H9 (cell line): ENCODE measurements around the gene EFTUD2. TPM values are rescaled to one million over a fixed set of nuclear protein-coding genes. Genes with fewer than 3 reads are reported as not detected.
A peak's percentile ranks its signal among the peaks of the same experiment; 100 is the strongest.
"Not testable (repeated sequence)": the region's sequence is repeated elsewhere in the genome, so short reads cannot be mapped to it uniquely, and the experiment has no call there.

Experiments
- DNase-seq: peaks from one replicate; pipeline ENCODE4 v3.0.0-alpha.2; 2017
- H2AFZ ChIP-seq: one replicate; pipeline ENCODE4 v1.6.1; 2013; ENCODE audit warnings: mild to moderate bottlenecking, low read length, control low read depth, moderate library complexity
- H2AK5ac ChIP-seq: 2 replicates; pipeline ENCODE4 v1.6.1; 2013; ENCODE audit warnings: low read length, control low read depth, mixed read lengths; ENCODE audit not compliant: insufficient read length
- H2BK120ac ChIP-seq: one replicate; pipeline ENCODE4 v1.6.1; 2013; ENCODE audit warnings: low read depth, mild to moderate bottlenecking, low read length, control low read depth, inconsistent platforms; ENCODE audit not compliant: poor library complexity, severe bottlenecking
- H2BK12ac ChIP-seq: 2 replicates; pipeline ENCODE4 v1.6.1; 2013; ENCODE audit warnings: low read length, control low read depth, mixed read lengths, low read depth; ENCODE audit not compliant: insufficient read length
- H2BK15ac ChIP-seq: 2 replicates; pipeline ENCODE4 v1.6.1; 2013; ENCODE audit warnings: low read depth, low read length, control low read depth
- H2BK20ac ChIP-seq: one replicate; pipeline ENCODE4 v1.6.1; 2013; ENCODE audit warnings: low read depth, mild to moderate bottlenecking, low read length, control low read depth, inconsistent platforms; ENCODE audit not compliant: poor library complexity, severe bottlenecking
- H2BK5ac ChIP-seq: 2 replicates; pipeline ENCODE4 v1.6.1; 2013; ENCODE audit warnings: low read length, control low read depth, mixed read lengths; ENCODE audit not compliant: insufficient read length
- H3K14ac ChIP-seq: 2 replicates; pipeline ENCODE4 v1.6.1; 2013; ENCODE audit warnings: low read length, control low read depth; ENCODE audit not compliant: insufficient read depth
- H3K18ac ChIP-seq: 2 replicates; pipeline ENCODE4 v1.6.1; 2013; ENCODE audit warnings: low read depth, mild to moderate bottlenecking, mixed read lengths, low read length, control low read depth; ENCODE audit not compliant: insufficient read length
- H3K23ac ChIP-seq: 2 replicates; pipeline ENCODE4 v1.6.1; 2013; ENCODE audit warnings: low read length, control low read depth, mixed read lengths, low read depth; ENCODE audit not compliant: insufficient read length
- H3K23me2 ChIP-seq: 2 replicates; pipeline ENCODE4 v1.6.1; 2013; ENCODE audit warnings: low read depth, mild to moderate bottlenecking, mixed read lengths, low read length, control low read depth; ENCODE audit not compliant: insufficient read length, poor library complexity, severe bottlenecking
- H3K27ac ChIP-seq: 2 replicates; pipeline ENCODE4 v1.5.1; 2013; ENCODE audit warnings: low read length, control low read depth, mixed read lengths, low read depth; ENCODE audit not compliant: insufficient read length
- H3K27me3 ChIP-seq: 2 replicates; pipeline ENCODE4 v1.6.1; 2013; ENCODE audit warnings: low read length, control low read depth, inconsistent platforms; ENCODE audit not compliant: insufficient read depth
- H3K4ac ChIP-seq: 2 replicates; pipeline ENCODE4 v1.6.1; 2013; ENCODE audit warnings: low read depth, mild to moderate bottlenecking, control low read depth, inconsistent platforms, low read length, moderate library complexity
- H3K4me1 ChIP-seq: 2 replicates; pipeline ENCODE4 v1.6.1; 2013; ENCODE audit warnings: low read length, control low read depth, inconsistent platforms; ENCODE audit not compliant: insufficient read depth
- H3K4me2 ChIP-seq: 2 replicates; pipeline ENCODE4 v1.6.1; 2013; ENCODE audit warnings: low read length, control low read depth, mixed read lengths; ENCODE audit not compliant: insufficient read length, insufficient read depth
- H3K56ac ChIP-seq: 2 replicates; pipeline ENCODE4 v1.6.1; 2013; ENCODE audit warnings: low read depth, mild to moderate bottlenecking, mixed read lengths, low read length, control low read depth; ENCODE audit not compliant: insufficient read length
- H3K79me1 ChIP-seq: 2 replicates; pipeline ENCODE4 v1.6.1; 2013; ENCODE audit warnings: low read depth, mild to moderate bottlenecking, moderate library complexity, low read length, control low read depth, inconsistent platforms; ENCODE audit not compliant: insufficient read depth, poor library complexity, severe bottlenecking
- H3K79me2 ChIP-seq: 2 replicates; pipeline ENCODE4 v1.6.1; 2013; ENCODE audit warnings: low read length, control low read depth, inconsistent platforms; ENCODE audit not compliant: insufficient read depth
- H3K9ac ChIP-seq: 2 replicates; pipeline ENCODE4 v1.6.1; 2013; ENCODE audit warnings: low read length, control low read depth, mixed read lengths; ENCODE audit not compliant: insufficient read length; ENCODE audit errors: extremely low read depth
- H3K9me3 ChIP-seq: one replicate; pipeline ENCODE4 v1.6.1; 2013; ENCODE audit warnings: low read depth, low read length, inconsistent platforms; ENCODE audit not compliant: control insufficient read depth
- H3T11ph ChIP-seq: one replicate; pipeline ENCODE4 v1.6.1; 2013; ENCODE audit warnings: mild to moderate bottlenecking, low read length, control low read depth, inconsistent platforms
- H4K20me1 ChIP-seq: one replicate; pipeline ENCODE4 v1.6.1; 2013; ENCODE audit not compliant: control insufficient read depth, insufficient read length, insufficient read depth
- H4K5ac ChIP-seq: 2 replicates; pipeline ENCODE4 v1.6.1; 2013; ENCODE audit warnings: low read depth, mild to moderate bottlenecking, mixed read lengths, low read length, control low read depth; ENCODE audit not compliant: insufficient read length
- H4K8ac ChIP-seq: replicated peaks from 2 replicates; pipeline ENCODE4 v1.6.1; 2013; ENCODE audit warnings: low read length, control low read depth, mixed read lengths, low read depth; ENCODE audit not compliant: insufficient read length
- H4K91ac ChIP-seq: 2 replicates; pipeline ENCODE4 v1.6.1; 2013; ENCODE audit warnings: low read depth, mild to moderate bottlenecking, moderate library complexity, mixed read lengths, low read length, control low read depth; ENCODE audit not compliant: insufficient read length
- H3K27ac Mint-ChIP-seq, 3 experiments: 2 replicates in 2 of 3; 3 replicates in 1 of 3; pipeline ENCODE4 v1.8.0; 2020 to 2021; ENCODE audit warnings: mixed read lengths in 3 of 3, mild to moderate bottlenecking in 1 of 3, moderate library complexity in 1 of 3
- H3K27me3 Mint-ChIP-seq: 2 replicates; pipeline ENCODE4 v1.8.0; 2021; ENCODE audit warnings: low read depth, mild to moderate bottlenecking, moderate library complexity, mixed read lengths
- H3K36me3 Mint-ChIP-seq, 3 experiments: 2 replicates in 2 of 3; 3 replicates in 1 of 3; pipeline ENCODE4 v1.8.0; 2020 to 2021; ENCODE audit warnings: low read depth in 3 of 3, mixed read lengths in 3 of 3; ENCODE audit not compliant: insufficient read depth in 1 of 3
- H3K4me1 Mint-ChIP-seq, 2 experiments: 2 replicates each; pipeline ENCODE4 v1.8.0; 2020; ENCODE audit warnings: mixed read lengths in 2 of 2
- H3K4me3 Mint-ChIP-seq, 2 experiments: 2 replicates in 1 of 2; 3 replicates in 1 of 2; pipeline ENCODE4 v1.8.0; 2020 to 2021; ENCODE audit warnings: mild to moderate bottlenecking in 2 of 2, mixed read lengths in 2 of 2, moderate library complexity in 1 of 2
- H3K9me3 Mint-ChIP-seq, 2 experiments: 2 replicates in 1 of 2; 3 replicates in 1 of 2; pipeline ENCODE4 v1.8.0; 2020; ENCODE audit warnings: mild to moderate bottlenecking in 2 of 2, mixed read lengths in 2 of 2, moderate library complexity in 1 of 2
- CTCF ChIP-seq: fragments of 200-600 bp; sonication (generic); conservative IDR thresholded peaks from 3 replicates; pipeline ENCODE4 v1.8.0; 2021; ENCODE audit warnings: antibody characterized with exemption, mild to moderate bottlenecking
- WGBS: extraction: QIAGEN DNeasy Blood & Tissue Kit; methylation state at CpG from one replicate; pipeline ENCODE4 v1.1.7; 2013; ENCODE audit warnings: missing lambda C conversion rate, low lambda C conversion rate, mixed read lengths; ENCODE audit not compliant: insufficient read length; ENCODE audit errors: extremely low coverage; 5-methylcytosine and 5-hydroxymethylcytosine counted together
- total RNA-seq: library from RNA; stranded (reverse); gene quantifications from 2 replicates; pipeline ENCODE4 v1.2.1, GENCODE V29; 2021

EFTUD2 gene
- total RNA-seq, 1 experiment from 2014 or later: 150 TPM

GRCh38 chr17:44820631-44821212 is 78.5 kb downstream of the EFTUD2 start:
- no peak overlapping the region for H3K18ac ChIP-seq
- no peak overlapping the region for H4K91ac ChIP-seq
- peaks cover 41% of the 10 kb centered on the region; the same call in 1 of the 2 replicates for H3K79me2 ChIP-seq
- no peak overlapping the region for H2BK5ac ChIP-seq
- TF ChIP-seq CTCF: no peak
- H3K4me1 ChIP-seq: no peaks in the 10 kb centered on the region
- H3K4me3 Mint-ChIP-seq: no peak overlapping the region
- H4K20me1 ChIP-seq: no peaks in the 10 kb centered on the region
- H3K27ac Mint-ChIP-seq: 0 out of 7 replicates have a peak overlapping the region, but pooled peaks of 1 of the 3 experiments have one; percentile 29
- H3K9me3 Mint-ChIP-seq: no peaks in the 10 kb centered on the region
- H3K4ac ChIP-seq: no peak overlapping the region
- no peak overlapping the region for H4K8ac ChIP-seq
- 0 out of 4 replicates have a peak, but pooled peaks cover 2 to 4% of the 10 kb centered on the region in 2 experiments for H3K4me1 Mint-ChIP-seq
- H3K14ac ChIP-seq: no peak overlapping the region
- H2BK20ac ChIP-seq: no peak overlapping the region
- H3K9me3 ChIP-seq: no peaks in the 10 kb centered on the region
- DNase-seq: no peak
- H2BK15ac ChIP-seq: no peak overlapping the region
- no peak overlapping the region for H3K9ac ChIP-seq
- H2AFZ ChIP-seq: no peak overlapping the region
- no peak overlapping the region for H3K56ac ChIP-seq
- H3K23ac ChIP-seq: no peak overlapping the region
- H2BK12ac ChIP-seq: no peak overlapping the region
- no peaks in the 10 kb centered on the region for H3K23me2 ChIP-seq
- no peak overlapping the region for H3K27ac ChIP-seq
- no peaks in the 10 kb centered on the region for H3K27me3 ChIP-seq
- no peaks in the 10 kb centered on the region for H3K27me3 Mint-ChIP-seq
- H3K36me3 Mint-ChIP-seq: peaks cover 10 to 18% (median 15%) of the 10 kb centered on the region in 3 experiments
- no peak overlapping the region for H3K4me2 ChIP-seq
- no peak overlapping the region for H2BK120ac ChIP-seq
- peaks cover 17% of the 10 kb centered on the region for H3K79me1 ChIP-seq
- no CpG with 5 or more reads among the region's 7 CpGs for WGBS
- no peak overlapping the region for H3T11ph ChIP-seq
- H4K5ac ChIP-seq: no peak overlapping the region
- H2AK5ac ChIP-seq: no peak overlapping the region

GRCh38 chr17:44818508-44818907 is 80.7 kb downstream of the EFTUD2 start:
- H3K23me2 ChIP-seq, H2BK5ac ChIP-seq, H3T11ph ChIP-seq, H3K9me3 Mint-ChIP-seq, H2BK20ac ChIP-seq, H2BK12ac ChIP-seq, H3K23ac ChIP-seq, H2BK120ac ChIP-seq, H3K9me3 ChIP-seq, H3K56ac ChIP-seq, H4K91ac ChIP-seq, H4K8ac ChIP-seq, H2AK5ac ChIP-seq, H3K4me2 ChIP-seq, H4K5ac ChIP-seq, H3K4me1 Mint-ChIP-seq, H2AFZ ChIP-seq, H2BK15ac ChIP-seq, H3K4ac ChIP-seq, H3K4me1 ChIP-seq, H3K27ac ChIP-seq, H3K4me3 Mint-ChIP-seq, H3K14ac ChIP-seq, H3K18ac ChIP-seq, H3K9ac ChIP-seq, DNase-seq, H4K20me1 ChIP-seq, H3K27me3 Mint-ChIP-seq, H3K27me3 ChIP-seq: not testable (repeated sequence)
- H3K27ac Mint-ChIP-seq: peak overlapping the region in 2 of 3 experiments; percentile 70 to 91; a peak in 2 of 7 replicates
- peaks cover 38% of the 10 kb centered on the region; the same call in 1 of the 2 replicates for H3K79me2 ChIP-seq
- H3K79me1 ChIP-seq: peaks cover 17% of the 10 kb centered on the region
- H3K36me3 Mint-ChIP-seq: peaks cover 10 to 18% (median 14%) of the 10 kb centered on the region in 3 experiments
- no CpG with 5 or more reads among the region's 6 CpGs for WGBS
